ENCODE results near the gene AGPS.

- TF ChIP-seq CTCF (conservative IDR thresholded peaks at IDR 0.05; ENCODE audit: low read length) (no peak), EZH2phosphoT487 (IDR thresholded peaks at IDR 0.05; ENCODE audit: borderline replicate concordance, low read depth, low read length) (no peak)
Measured at GRCh38 chr2:177429688-177430325, 37.2 kb downstream of the AGPS start.
